SK-N-MC (cell line): Measurements from ENCODE around the gene RPL10.

Source experiments
- DNase-seq: peaks from one replicate; pipeline ENCODE4 v3.0.0-alpha.2; 2011; ENCODE audit warnings: low read depth, low spot score
- H3K27ac ChIP-seq: fragments of 200-600 bp; sonication (generic); 2 replicates; pipeline ENCODE4 v1.5.1; 2016; ENCODE audit warnings: mixed run types
- H3K36me3 ChIP-seq: fragments of 200-600 bp; sonication (generic); 2 replicates; pipeline ENCODE4 v1.6.1; 2017; ENCODE audit warnings: antibody characterized with exemption, low read length, mixed read lengths; ENCODE audit not compliant: insufficient read depth
- H3K4me3 ChIP-seq: fragments of 200-600 bp; sonication (generic); 2 replicates; pipeline ENCODE4 v1.5.1; 2016
- H3K9ac ChIP-seq: fragments of 200-600 bp; sonication (generic); 2 replicates; pipeline ENCODE4 v1.8.0; 2017; ENCODE audit warnings: mixed run types, mixed read lengths; ENCODE audit not compliant: insufficient read length
- H3K9me3 ChIP-seq: fragments of 200-600 bp; sonication (generic); 2 replicates; pipeline ENCODE4 v1.6.1; 2017; ENCODE audit warnings: low read depth, mild to moderate bottlenecking, antibody characterized with exemption, low read length, moderate library complexity, mixed read lengths
- EZH2 ChIP-seq: fragments of 200-600 bp; sonication (generic); IDR thresholded peaks from one replicate; pipeline ENCODE4 v1.6.1; 2017; ENCODE audit warnings: antibody characterized with exemption
- FOXP2 ChIP-seq: optimal IDR thresholded peaks from 2 replicates; pipeline ENCODE3; 2011; ENCODE audit warnings: mild to moderate bottlenecking, moderate library complexity; ENCODE audit not compliant: insufficient read depth; ENCODE audit errors: extremely low read length, control extremely low read depth
- POLR2AphosphoS5 ChIP-seq: IDR thresholded peaks from 2 replicates; pipeline ENCODE4 v1.6.1; 2012; ENCODE audit warnings: mild to moderate bottlenecking, low read depth, low read length, borderline replicate concordance

RPL10 gene

GRCh38 chrX:154444755-154445246 lies 46.6 kb downstream of the RPL10 start:
- H3K9ac ChIP-seq: peak overlapping the region; percentile 81
- no peak overlapping the region for H3K27ac ChIP-seq
- H3K4me3 ChIP-seq: peak overlapping the region; percentile 78
- H3K36me3 ChIP-seq: peaks cover 4% of the 10 kb centered on the region; the same call in 1 of the 2 replicates
- TF ChIP-seq EZH2: no peak
- no peak for TF ChIP-seq POLR2AphosphoS5
- no peak for TF ChIP-seq FOXP2
- H3K9me3 ChIP-seq: no peaks in the 10 kb centered on the region
- DNase-seq: no peak

- Histone ChIP-seq H3K9me3 (no peaks in the 10 kb centered on the region), H3K36me3 (peaks cover 4% of the 10 kb centered on the region; the same call in 1 of the 2 replicates), H3K27ac (no peak overlapping the region), H3K4me3 (no peak overlapping the region), H3K9ac (no peak overlapping the region)
- TF ChIP-seq POLR2AphosphoS5: no peak
- no peak for TF ChIP-seq EZH2
- no peak for TF ChIP-seq FOXP2
- DNase-seq: no peak
Observed at GRCh38 chrX:154445776-154446175, 47.6 kb downstream of the RPL10 start.

- Histone ChIP-seq H3K36me3 (peaks cover 4% of the 10 kb centered on the region; the same call in 1 of the 2 replicates), H3K9me3 (no peaks in the 10 kb centered on the region), H3K27ac (no peak overlapping the region), H3K9ac (no peak overlapping the region), H3K4me3 (no peak overlapping the region)
- DNase-seq: no peak
- TF ChIP-seq FOXP2 (no peak), POLR2AphosphoS5 (no peak), EZH2 (no peak)
Observed at GRCh38 chrX:154446430-154446829, 48.3 kb downstream of the RPL10 start.

GRCh38 chrX:154448484-154448883 lies 50.3 kb downstream of the RPL10 start:
- no peaks in the 10 kb centered on the region for H3K9me3 ChIP-seq
- no peak overlapping the region for H3K9ac ChIP-seq
- H3K27ac ChIP-seq: no peak overlapping the region
- TF ChIP-seq FOXP2 (no peak), EZH2 (no peak), POLR2AphosphoS5 (no peak)
- DNase-seq: no peak
- no peak overlapping the region for H3K4me3 ChIP-seq
- no peaks in the 10 kb centered on the region; the same call in 1 of the 2 replicates for H3K36me3 ChIP-seq

GRCh38 chrX:154449618-154450017 lies 51.4 kb downstream of the RPL10 start:
- Histone ChIP-seq H3K9ac (no peak overlapping the region), H3K36me3 (no peaks in the 10 kb centered on the region; the same call in 1 of the 2 replicates), H3K4me3 (no peak overlapping the region), H3K27ac (no peak overlapping the region), H3K9me3 (no peaks in the 10 kb centered on the region)
- TF ChIP-seq FOXP2: no peak
- no peak for TF ChIP-seq POLR2AphosphoS5
- no peak for DNase-seq

- no peak overlapping the region for H3K27ac ChIP-seq
- no peaks in the 10 kb centered on the region; the same call in 1 of the 2 replicates for H3K36me3 ChIP-seq
- no peak overlapping the region for H3K9ac ChIP-seq
- no peak for TF ChIP-seq FOXP2
- TF ChIP-seq EZH2: no peak
- TF ChIP-seq POLR2AphosphoS5: no peak
- no peak overlapping the region for H3K4me3 ChIP-seq
- DNase-seq: no peak
- H3K9me3 ChIP-seq: no peaks in the 10 kb centered on the region
Observed at GRCh38 chrX:154450312-154450711, 52.1 kb downstream of the RPL10 start.
